ENCODE data around the gene ATXN1. TPM values are rescaled to one million over a fixed set of nuclear protein-coding genes. Genes with fewer than 3 reads are reported as not detected.

The ATXN1 gene
- total and polyA plus RNA-seq, 7 experiments from 2014 or later: 1.5 to 82.7 (median 42.4) TPM

DNA sequence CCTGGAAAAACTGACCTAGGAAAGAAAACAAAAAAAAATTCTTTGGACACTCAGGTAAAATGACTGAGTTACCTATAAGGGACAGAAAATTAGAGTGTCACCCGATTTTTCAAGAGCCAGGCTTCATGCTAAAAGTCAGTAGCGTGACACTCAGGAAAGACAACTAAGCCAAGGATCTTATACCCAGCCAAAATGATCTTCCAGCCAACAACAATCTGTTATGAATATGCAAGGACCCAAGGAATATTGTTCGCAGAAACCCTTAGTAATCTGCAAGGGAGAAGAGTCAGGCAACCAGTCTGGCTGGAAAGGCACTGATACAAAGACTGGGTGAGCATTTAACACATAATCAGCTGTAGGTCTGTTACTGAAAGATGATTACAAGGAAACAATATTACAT lies 319.2 kb downstream of the ATXN1 start:
- ATAC-seq: no peak
- no peaks in the 10 kb centered on the region for H3K27me3 Mint-ChIP-seq
- H3K36me3 ChIP-seq (ENCODE audit: control insufficient read depth in 2 of 3, insufficient read depth in 3 of 3, low read length in 3 of 3): no peaks in the 10 kb centered on the region
- H3K4me3 ChIP-seq (ENCODE audit: low read length): no peak overlapping the region
- H3K4me3 Mint-ChIP-seq: no peak overlapping the region
- no peak for DNase-seq
- H3K27ac Mint-ChIP-seq: no peak overlapping the region
- H3K27me3 ChIP-seq (ENCODE audit: control insufficient read depth in 2 of 2, insufficient read depth in 2 of 2, low read length in 2 of 2): no peaks in the 10 kb centered on the region
- H3K27ac ChIP-seq (ENCODE audit: low read depth, low read length): no peak overlapping the region
- H3K9me3 ChIP-seq (ENCODE audit: control insufficient read depth in 2 of 3, low read length in 3 of 3): no peaks in the 10 kb centered on the region
- CTCF ChIA-PET: no interaction called here
- H3K4me1 Mint-ChIP-seq: peaks cover 12 to 54% (median 33%) of the 10 kb centered on the region in 7 donors
- intact Hi-C loops (cut with micrococcal nuclease): no loop called here
- peaks cover 8 to 23% of the 10 kb centered on the region in 2 donors for H3K4me1 ChIP-seq (ENCODE audit: control insufficient read depth in 2 of 2, insufficient read depth in 2 of 2, low read length in 2 of 2)
- POLR2A ChIA-PET: no interaction called here
- peaks cover 0 to 2% (median 0%) of the 10 kb centered on the region in 11 donors for H3K9me3 Mint-ChIP-seq
- H3K36me3 Mint-ChIP-seq: peaks cover 0 to 40% (median 4%) of the 10 kb centered on the region in 5 donors

- no peaks in the 10 kb centered on the region for H3K27me3 Mint-ChIP-seq
- no peak overlapping the region for H3K4me3 Mint-ChIP-seq
- peaks cover 0 to 46% (median 4%) of the 10 kb centered on the region in 5 donors for H3K36me3 Mint-ChIP-seq
- peaks cover 19 to 56% (median 35%) of the 10 kb centered on the region in 7 donors for H3K4me1 Mint-ChIP-seq
- no peak for DNase-seq
- Histone ChIP-seq H3K4me1 (ENCODE audit: control insufficient read depth in 2 of 2, insufficient read depth in 2 of 2, low read length in 2 of 2) (peaks cover 15 to 31% of the 10 kb centered on the region in 2 donors), H3K4me3 (ENCODE audit: low read length) (no peak overlapping the region), H3K27ac (ENCODE audit: low read depth, low read length) (no peak overlapping the region), H3K27me3 (ENCODE audit: control insufficient read depth in 2 of 2, insufficient read depth in 2 of 2, low read length in 2 of 2) (no peaks in the 10 kb centered on the region), H3K36me3 (ENCODE audit: control insufficient read depth in 2 of 3, insufficient read depth in 3 of 3, low read length in 3 of 3) (no peaks in the 10 kb centered on the region), H3K9me3 (ENCODE audit: control insufficient read depth in 2 of 3, low read length in 3 of 3) (no peaks in the 10 kb centered on the region)
- intact Hi-C loops (cut with micrococcal nuclease): no loop called here
- CTCF ChIA-PET: interaction anchor here (0.5 kb wide), 1 partner anchor 10 kb away, joined by 8 read pairs; no protein-coding TSS in a partner anchor
- ATAC-seq: no peak
- H3K9me3 Mint-ChIP-seq: peaks cover 0 to 3% (median 0%) of the 10 kb centered on the region in 11 donors
- POLR2A ChIA-PET: no interaction called here
- H3K27ac Mint-ChIP-seq: peak overlapping the region in 3 of 9 donors; percentile 1 to 86 (median 33)
Measured at GRCh38 chr6:16441262-16441661, 320.0 kb downstream of the ATXN1 start.

- Mint-ChIP-seq H3K27me3 (no peaks in the 10 kb centered on the region), H3K4me1 (peaks cover 21 to 57% (median 35%) of the 10 kb centered on the region in 7 donors), H3K4me3 (peak overlapping the region in 1 of 10 donors; percentile 63), H3K9me3 (peaks cover 0 to 3% (median 0%) of the 10 kb centered on the region in 11 donors), H3K27ac (peak overlapping the region in 2 of 9 donors; percentile 56 to 86), H3K36me3 (peaks cover 0 to 43% (median 4%) of the 10 kb centered on the region in 5 donors)
- Histone ChIP-seq H3K27ac (ENCODE audit: low read depth, low read length) (no peak overlapping the region), H3K27me3 (ENCODE audit: control insufficient read depth in 2 of 2, insufficient read depth in 2 of 2, low read length in 2 of 2) (no peaks in the 10 kb centered on the region), H3K4me1 (ENCODE audit: control insufficient read depth in 2 of 2, insufficient read depth in 2 of 2, low read length in 2 of 2) (peaks cover 15 to 36% of the 10 kb centered on the region in 2 donors), H3K4me3 (ENCODE audit: low read length) (no peak overlapping the region), H3K9me3 (ENCODE audit: control insufficient read depth in 2 of 3, low read length in 3 of 3) (no peaks in the 10 kb centered on the region), H3K36me3 (ENCODE audit: control insufficient read depth in 2 of 3, insufficient read depth in 3 of 3, low read length in 3 of 3) (no peaks in the 10 kb centered on the region)
- ATAC-seq (peak; percentile 57), DNase-seq (peak in 3 of 9 donors; percentile 1 to 12 (median 2))
- CTCF ChIA-PET: interaction anchor here (0.5 to 0.7 kb wide), 2 partner anchors 11 to 138 kb away, joined by 3 to 8 read pairs; no protein-coding TSS in a partner anchor
- intact Hi-C loops (cut with micrococcal nuclease): loop anchor here in 1 of 2 donors (1.0 kb wide), 1 partner anchor 41 kb away; no protein-coding TSS in a partner anchor
- POLR2A ChIA-PET: no interaction called here
Measured at GRCh38 chr6:16440636-16441212, 320.5 kb downstream of the ATXN1 start.

GRCh38 chr6:16438718-16439591 lies 322.3 kb downstream of the ATXN1 start:
- intact Hi-C loops (cut with micrococcal nuclease): no loop called here
- ChIA-PET CTCF (no interaction called here), POLR2A (no interaction called here)
- no peaks in the 10 kb centered on the region for H3K36me3 ChIP-seq (ENCODE audit: control insufficient read depth in 2 of 3, insufficient read depth in 3 of 3, low read length in 3 of 3)
- H3K27me3 ChIP-seq (ENCODE audit: control insufficient read depth in 2 of 2, insufficient read depth in 2 of 2, low read length in 2 of 2): no peaks in the 10 kb centered on the region
- no peaks in the 10 kb centered on the region for H3K27me3 Mint-ChIP-seq
- peak overlapping the region in 1 of 9 donors; percentile 59 for H3K27ac Mint-ChIP-seq
- ATAC-seq: no peak
- H3K9me3 Mint-ChIP-seq: peaks cover 0 to 8% (median 0%) of the 10 kb centered on the region in 11 donors
- H3K9me3 ChIP-seq (ENCODE audit: control insufficient read depth in 2 of 3, low read length in 3 of 3): no peaks in the 10 kb centered on the region
- no peak overlapping the region for H3K4me3 ChIP-seq (ENCODE audit: low read length)
- H3K4me3 Mint-ChIP-seq: peak overlapping the region in 1 of 10 donors; percentile 26
- H3K36me3 Mint-ChIP-seq: peaks cover 8 to 50% (median 10%) of the 10 kb centered on the region in 5 donors
- H3K4me1 Mint-ChIP-seq: peaks cover 21 to 71% (median 45%) of the 10 kb centered on the region in 7 donors
- no peak overlapping the region for H3K27ac ChIP-seq (ENCODE audit: low read depth, low read length)
- no peak for DNase-seq
- peaks cover 15 to 39% of the 10 kb centered on the region in 2 donors for H3K4me1 ChIP-seq (ENCODE audit: control insufficient read depth in 2 of 2, insufficient read depth in 2 of 2, low read length in 2 of 2)

DNA sequence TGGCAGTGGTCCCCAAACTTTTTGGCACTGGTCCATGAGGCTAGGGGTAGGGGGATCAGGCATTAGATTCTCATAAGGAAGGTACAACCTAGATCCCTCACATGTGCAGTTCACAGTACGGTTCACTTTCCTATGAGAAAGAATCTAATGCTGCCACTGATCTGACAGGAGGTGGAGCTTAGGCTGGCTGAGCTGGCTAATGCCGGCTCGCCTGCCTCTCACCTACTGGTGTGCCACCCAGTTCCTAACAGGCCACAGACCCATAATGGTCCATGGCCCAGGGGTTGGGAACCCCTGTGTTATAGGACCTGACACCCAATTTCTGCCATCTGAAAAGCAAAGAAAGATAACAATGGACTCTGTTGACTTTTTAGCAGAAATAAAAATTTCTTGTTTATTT lies 323.3 kb downstream of the ATXN1 start:
- Mint-ChIP-seq H3K4me1 (peaks cover 21 to 76% (median 45%) of the 10 kb centered on the region in 7 donors), H3K36me3 (peaks cover 8 to 48% (median 10%) of the 10 kb centered on the region in 5 donors), H3K27me3 (no peaks in the 10 kb centered on the region), H3K27ac (peak overlapping the region in 1 of 9 donors; percentile 91), H3K4me3 (peak overlapping the region in 3 of 10 donors; percentile 8 to 77 (median 17)), H3K9me3 (peaks cover 0 to 8% (median 0%) of the 10 kb centered on the region in 11 donors)
- no peaks in the 10 kb centered on the region for H3K36me3 ChIP-seq (ENCODE audit: control insufficient read depth in 2 of 3, insufficient read depth in 3 of 3, low read length in 3 of 3)
- CTCF ChIA-PET: interaction anchor here (0.7 to 1.1 kb wide), 2 partner anchors 22 to 106 kb away, joined by 3 read pairs; no protein-coding TSS in a partner anchor
- no peaks in the 10 kb centered on the region for H3K27me3 ChIP-seq (ENCODE audit: control insufficient read depth in 2 of 2, insufficient read depth in 2 of 2, low read length in 2 of 2)
- H3K9me3 ChIP-seq (ENCODE audit: control insufficient read depth in 2 of 3, low read length in 3 of 3): no peaks in the 10 kb centered on the region
- intact Hi-C loops (cut with micrococcal nuclease): loop anchor here in 1 of 2 donors (1.0 kb wide), 1 partner anchor 36 kb away; no protein-coding TSS in a partner anchor
- H3K4me3 ChIP-seq (ENCODE audit: low read length): peak overlapping the region; percentile 40
- no peak overlapping the region for H3K27ac ChIP-seq (ENCODE audit: low read depth, low read length)
- peaks cover 15 to 39% of the 10 kb centered on the region in 2 donors for H3K4me1 ChIP-seq (ENCODE audit: control insufficient read depth in 2 of 2, insufficient read depth in 2 of 2, low read length in 2 of 2)
- POLR2A ChIA-PET: no interaction called here
- no peak for DNase-seq
- ATAC-seq: peak; percentile 45

- intact Hi-C loops (cut with micrococcal nuclease): loop anchor here in 1 of 2 donors (1.0 kb wide), 1 partner anchor 37 kb away; no protein-coding TSS in a partner anchor
- POLR2A ChIA-PET: interaction anchor here (0.6 kb wide), 1 partner anchor 43 kb away, joined by 3 read pairs; no protein-coding TSS in a partner anchor
- peaks cover 15 to 39% of the 10 kb centered on the region in 2 donors for H3K4me1 ChIP-seq (ENCODE audit: control insufficient read depth in 2 of 2, insufficient read depth in 2 of 2, low read length in 2 of 2)
Measured at GRCh38 chr6:16437095-16437494, 324.2 kb downstream of the ATXN1 start.

More at GRCh38 chr6:16437095-16437494, 324.2 kb downstream of the ATXN1 start:
- H3K36me3 Mint-ChIP-seq: peaks cover 6 to 44% (median 9%) of the 10 kb centered on the region in 5 donors
- H3K9me3 Mint-ChIP-seq: peaks cover 0 to 8% (median 0%) of the 10 kb centered on the region in 11 donors
- DNase-seq (no peak), ATAC-seq (no peak)
- H3K4me1 Mint-ChIP-seq: peaks cover 21 to 77% (median 44%) of the 10 kb centered on the region in 7 donors
- H3K4me3 Mint-ChIP-seq: peak overlapping the region in 6 of 10 donors; percentile 6 to 87 (median 56)
- H3K27ac Mint-ChIP-seq: peak overlapping the region in 7 of 9 donors; percentile 6 to 91 (median 72)
- peak overlapping the region; percentile 7 for H3K4me3 ChIP-seq (ENCODE audit: low read length)
- H3K27me3 Mint-ChIP-seq: no peaks in the 10 kb centered on the region
- H3K27me3 ChIP-seq (ENCODE audit: control insufficient read depth in 2 of 2, insufficient read depth in 2 of 2, low read length in 2 of 2): no peaks in the 10 kb centered on the region
- H3K36me3 ChIP-seq (ENCODE audit: control insufficient read depth in 2 of 3, insufficient read depth in 3 of 3, low read length in 3 of 3): no peaks in the 10 kb centered on the region
- no peak overlapping the region for H3K27ac ChIP-seq (ENCODE audit: low read depth, low read length)
- no peaks in the 10 kb centered on the region for H3K9me3 ChIP-seq (ENCODE audit: control insufficient read depth in 2 of 3, low read length in 3 of 3)
- CTCF ChIA-PET: no interaction called here
